CD4-positive, CD25-positive, alpha-beta regulatory T cell (primary cell): ENCODE results near the gene SHISA2. TPM values are rescaled to one million over a fixed set of nuclear protein-coding genes. Genes with fewer than 3 reads are reported as not detected.
"Not testable (repeated sequence)": the region's sequence is repeated elsewhere in the genome, so short reads cannot be mapped to it uniquely, and the experiment has no call there.

Experiments used
- ATAC-seq, 2 donors: fragments of 150-1000 bp; cut with Tn5 transposase; one replicate each; pipeline ENCODE4 v1.10.0; 2021; ENCODE audit warnings: low read depth in 2 of 2, moderate number of reproducible peaks in 2 of 2, moderate library complexity in 1 of 2
- DNase-seq, 3 donors: peaks; one replicate each; pipeline versions ENCODE4 v3.0.0 to v3.0.0-alpha.2; 2012 to 2022; ENCODE audit warnings: mixed read lengths in 1 of 3
- H3K27ac ChIP-seq: one replicate; pipeline ENCODE4 v1.7.0; 2013; ENCODE audit warnings: mild to moderate bottlenecking, low read length; ENCODE audit not compliant: insufficient read depth, poor library complexity, severe bottlenecking
- H3K27me3 ChIP-seq: one replicate; pipeline ENCODE4 v1.7.0; 2013; ENCODE audit warnings: low read length; ENCODE audit not compliant: control insufficient read depth, insufficient read depth
- H3K36me3 ChIP-seq: one replicate; pipeline ENCODE4 v1.7.0; 2013; ENCODE audit warnings: mild to moderate bottlenecking, low read length, moderate library complexity; ENCODE audit not compliant: control insufficient read depth, insufficient read depth
- H3K4me1 ChIP-seq: 2 replicates; pipeline ENCODE4 v1.7.0; 2013; ENCODE audit warnings: mild to moderate bottlenecking, low read length; ENCODE audit not compliant: insufficient read depth, control insufficient read depth, poor library complexity, severe bottlenecking
- H3K4me3 ChIP-seq: one replicate; pipeline ENCODE4 v1.7.0; 2013; ENCODE audit warnings: low read depth, mild to moderate bottlenecking, low read length, moderate library complexity
- H3K9me3 ChIP-seq, 2 experiments: 1 replicate in 1 of 2; 2 replicates in 1 of 2; pipeline ENCODE4 v1.7.0; 2013; ENCODE audit warnings: low read length in 2 of 2, mild to moderate bottlenecking in 1 of 2, moderate library complexity in 1 of 2; ENCODE audit not compliant: control insufficient read depth in 2 of 2
- H3K27ac Mint-ChIP-seq, 3 donors: one replicate each; pipeline ENCODE4 v1.8.0; 2020 to 2022; ENCODE audit warnings: mild to moderate bottlenecking in 3 of 3, mixed read lengths in 3 of 3, moderate library complexity in 2 of 3
- H3K27me3 Mint-ChIP-seq: one replicate; pipeline ENCODE4 v1.8.0; 2022; ENCODE audit warnings: mild to moderate bottlenecking, mixed read lengths
- H3K36me3 Mint-ChIP-seq: one replicate; pipeline ENCODE4 v1.8.0; 2020; ENCODE audit warnings: mixed read lengths
- H3K4me1 Mint-ChIP-seq, 4 donors: one replicate each; pipeline ENCODE4 v1.8.0; 2020 to 2022; ENCODE audit warnings: mixed read lengths in 4 of 4, mild to moderate bottlenecking in 1 of 4
- H3K4me3 Mint-ChIP-seq, 4 donors: one replicate each; pipeline ENCODE4 v1.8.0; 2020 to 2022; ENCODE audit warnings: mild to moderate bottlenecking in 4 of 4, mixed read lengths in 4 of 4, moderate library complexity in 3 of 4
- H3K9me3 Mint-ChIP-seq, 7 donors: one replicate each; pipeline ENCODE4 v1.8.0; 2020 to 2022; ENCODE audit warnings: mixed read lengths in 7 of 7, mild to moderate bottlenecking in 3 of 7, moderate library complexity in 2 of 7
- polyA plus RNA-seq, 4 donors: library from polyadenylated mRNA; unstranded; fragments of 300-500 nt; fragmentation: Illumina TruSeq; gene quantifications; one replicate each; pipeline ENCODE4 v1.2.3, GENCODE V29; 2021
- total RNA-seq: library from RNA; stranded (reverse); gene quantifications from one replicate; pipeline ENCODE4 v1.2.3, GENCODE V29; 2022

SHISA2 gene
- total RNA-seq, result 1.7 TPM
- polyA plus RNA-seq, result under 1 TPM in 3 of 4 donors, not detected in 1; 0.09 to 0.14 (median 0.11) TPM

GRCh38 chr13:26051657-26052311 is at the start of gene SHISA2:
Gene SHISA2, minus strand, starts transcription at chr13:26052016. Its CDS starts 1,041 bp downstream, at chr13:26050975.
- peaks cover 38% of the 10 kb centered on the region for H3K27me3 ChIP-seq
- peaks cover 70% of the 10 kb centered on the region for H3K27me3 Mint-ChIP-seq
- no peak within 1 kb of the TSS for H3K4me3 ChIP-seq
- H3K4me1 ChIP-seq, result peaks cover 15% of the 10 kb centered on the region
- no peaks in the 10 kb centered on the region for H3K9me3 ChIP-seq
- H3K27ac ChIP-seq, result no peak within 1 kb of the TSS
- DNase-seq (peak in 1 of 3 donors; percentile 34), ATAC-seq (peak in 1 of 2 donors; percentile 37)
- H3K36me3 Mint-ChIP-seq, result no peaks in the 10 kb centered on the region
- H3K36me3 ChIP-seq, result no peaks in the 10 kb centered on the region
- peaks cover 0 to 17% (median 3%) of the 10 kb centered on the region in 4 donors for H3K4me1 Mint-ChIP-seq
- H3K27ac Mint-ChIP-seq, result no peak within 1 kb of the TSS
- H3K9me3 Mint-ChIP-seq, result peaks cover 0 to 5% (median 0%) of the 10 kb centered on the region in 7 donors
- peak within 1 kb of the TSS in 3 of 4 donors; percentile 28 to 76 (median 48) for H3K4me3 Mint-ChIP-seq

GRCh38 chr13:26095846-26096610 is 44.2 kb upstream of the SHISA2 start:
- H3K27ac ChIP-seq, result no peak overlapping the region
- no peaks in the 10 kb centered on the region for H3K4me1 ChIP-seq
- H3K36me3 ChIP-seq, result no peaks in the 10 kb centered on the region
- no peaks in the 10 kb centered on the region for H3K4me1 Mint-ChIP-seq
- ATAC-seq, result no peak
- H3K27me3 Mint-ChIP-seq, result peaks cover 15% of the 10 kb centered on the region
- H3K27ac Mint-ChIP-seq, result no peak overlapping the region
- H3K9me3 Mint-ChIP-seq, result peaks cover 0 to 3% (median 0%) of the 10 kb centered on the region in 7 donors
- no peak overlapping the region for H3K4me3 Mint-ChIP-seq
- no peaks in the 10 kb centered on the region for H3K9me3 ChIP-seq
- no peak for DNase-seq
- H3K4me3 ChIP-seq, result no peak overlapping the region
- H3K27me3 ChIP-seq, result peaks cover 4% of the 10 kb centered on the region
- no peaks in the 10 kb centered on the region for H3K36me3 Mint-ChIP-seq

- DNase-seq (no peak), ATAC-seq (no peak)
- Histone ChIP-seq H3K4me1 (no peaks in the 10 kb centered on the region), H3K36me3 (no peaks in the 10 kb centered on the region), H3K4me3 (no peak overlapping the region), H3K27me3 (peaks cover 4% of the 10 kb centered on the region), H3K27ac (no peak overlapping the region), H3K9me3 (no peaks in the 10 kb centered on the region)
- Mint-ChIP-seq H3K27me3 (peaks cover 15% of the 10 kb centered on the region), H3K36me3 (no peaks in the 10 kb centered on the region), H3K4me1 (no peaks in the 10 kb centered on the region), H3K4me3 (no peak overlapping the region), H3K9me3 (peaks cover 0 to 3% (median 0%) of the 10 kb centered on the region in 7 donors), H3K27ac (no peak overlapping the region)
Observed at GRCh38 chr13:26095338-26095737, 43.5 kb upstream of the SHISA2 start.

- not testable (repeated sequence) for H3K27me3 ChIP-seq, H3K36me3 Mint-ChIP-seq, H3K4me3 Mint-ChIP-seq
Observed at GRCh38 chr13:26076821-26077220, 25.0 kb upstream of the SHISA2 start.

GRCh38 chr13:26075498-26075897 is 23.7 kb upstream of the SHISA2 start:
- Mint-ChIP-seq H3K9me3 (no peaks in the 10 kb centered on the region), H3K27ac (no peak overlapping the region), H3K36me3 (no peaks in the 10 kb centered on the region), H3K27me3 (peaks cover 37% of the 10 kb centered on the region), H3K4me3 (no peak overlapping the region), H3K4me1 (peaks cover 0 to 2% (median 0%) of the 10 kb centered on the region in 4 donors)
- Histone ChIP-seq H3K9me3 (no peaks in the 10 kb centered on the region), H3K27me3 (peaks cover 2% of the 10 kb centered on the region), H3K27ac (no peak overlapping the region), H3K36me3 (no peaks in the 10 kb centered on the region), H3K4me3 (no peak overlapping the region), H3K4me1 (no peaks in the 10 kb centered on the region)
- no peak for DNase-seq
- ATAC-seq, result no peak

More at GRCh38 chr13:26076821-26077220, 25.0 kb upstream of the SHISA2 start:
- H3K4me1 ChIP-seq, H3K9me3 ChIP-seq, H3K27ac ChIP-seq, H3K27ac Mint-ChIP-seq, H3K9me3 Mint-ChIP-seq, DNase-seq, ATAC-seq, H3K36me3 ChIP-seq, H3K4me3 ChIP-seq, H3K4me1 Mint-ChIP-seq: not testable (repeated sequence)
- peaks cover 42% of the 10 kb centered on the region for H3K27me3 Mint-ChIP-seq

GRCh38 chr13:26074706-26075105 is 22.9 kb upstream of the SHISA2 start:
- Mint-ChIP-seq H3K27ac (no peak overlapping the region), H3K27me3 (peaks cover 31% of the 10 kb centered on the region), H3K9me3 (no peaks in the 10 kb centered on the region), H3K4me3 (no peak overlapping the region), H3K4me1 (peaks cover 0 to 2% (median 0%) of the 10 kb centered on the region in 4 donors), H3K36me3 (no peaks in the 10 kb centered on the region)
- Histone ChIP-seq H3K4me1 (no peaks in the 10 kb centered on the region), H3K36me3 (no peaks in the 10 kb centered on the region), H3K27me3 (peaks cover 2% of the 10 kb centered on the region), H3K4me3 (no peak overlapping the region), H3K27ac (no peak overlapping the region), H3K9me3 (no peaks in the 10 kb centered on the region)
- DNase-seq (no peak), ATAC-seq (no peak)

GRCh38 chr13:26072335-26072734 is 20.5 kb upstream of the SHISA2 start:
- H3K9me3 Mint-ChIP-seq, result not testable (repeated sequence)
- peaks cover 31% of the 10 kb centered on the region for H3K27me3 Mint-ChIP-seq

More at GRCh38 chr13:26072335-26072734, 20.5 kb upstream of the SHISA2 start:
- H3K4me1 Mint-ChIP-seq, DNase-seq, H3K36me3 ChIP-seq, H3K4me3 ChIP-seq, H3K9me3 ChIP-seq, H3K4me3 Mint-ChIP-seq, H3K27ac ChIP-seq, H3K27me3 ChIP-seq, H3K4me1 ChIP-seq, H3K36me3 Mint-ChIP-seq, H3K27ac Mint-ChIP-seq: not testable (repeated sequence)
- ATAC-seq, result peak in 1 of 2 donors; percentile 45
